Thoracic aorta (tissue), 2 donors: ENCODE measurements around the gene ST13. TPM values are rescaled to one million over a fixed set of nuclear protein-coding genes. Genes with fewer than 3 reads are reported as not detected.

Experiments
- ATAC-seq: fragments of 150-250 bp; one replicate; pipeline ENCODE4 v1.8.0; 2017; ENCODE audit warnings: low read depth; ENCODE audit not compliant: insufficient number of reproducible peaks, low FRiP score
- DNase-seq: peaks from one replicate; pipeline ENCODE4 v3.0.0-alpha.2; 2020; ENCODE audit warnings: low spot score
- H3K27ac ChIP-seq, 2 donors: fragments of 200-600 bp; sonication (generic); 1 replicate in 1 of 2; 2 replicates in 1 of 2; pipeline ENCODE4 v1.5.1; 2016; ENCODE audit warnings: mild to moderate bottlenecking in 2 of 2, moderate library complexity in 2 of 2
- H3K27me3 ChIP-seq: fragments of 200-600 bp; sonication (generic); replicated peaks from 2 replicates; pipeline ENCODE4 v1.6.0; 2016; ENCODE audit warnings: mild to moderate bottlenecking; ENCODE audit not compliant: insufficient read depth
- H3K36me3 ChIP-seq: fragments of 200-600 bp; sonication (generic); one replicate; pipeline ENCODE4 v1.5.1; 2016
- H3K4me1 ChIP-seq, 2 donors: fragments of 200-600 bp; sonication (generic); 1 replicate in 1 of 2; 2 replicates in 1 of 2; pipeline versions ENCODE4 v1.5.1 to v1.6.0; 2016; ENCODE audit warnings: low read depth in 2 of 2, mild to moderate bottlenecking in 1 of 2; ENCODE audit not compliant: control insufficient read depth in 1 of 2
- H3K4me3 ChIP-seq: fragments of 200-600 bp; sonication (generic); 2 replicates; pipeline ENCODE4 v1.5.1; 2016; ENCODE audit warnings: mild to moderate bottlenecking
- H3K9me3 ChIP-seq: fragments of 200-600 bp; sonication (generic); 2 replicates; pipeline ENCODE4 v1.5.1; 2016
- CTCF ChIP-seq: fragments of 200-600 bp; sonication (generic); IDR thresholded peaks from one replicate; pipeline ENCODE4 v1.5.1; 2019; ENCODE audit warnings: antibody characterized with exemption
- total RNA-seq, 2 donors: library from RNA; depleted of rRNA; stranded (reverse); fragments of >200 nt; gene quantifications; one replicate each; pipeline versions ENCODE4 v1.1.0 to v1.2.3, GENCODE V29; 2016

The ST13 gene
- total RNA-seq, 2 donors from 2014 or later, result 105 to 107 TPM

GRCh38 chr22:40823426-40823825 lies 33.0 kb downstream of the ST13 start:
- no peak overlapping the region for H3K4me3 ChIP-seq
- peaks cover 7 to 12% of the 10 kb centered on the region in 2 donors for H3K4me1 ChIP-seq
- ATAC-seq (no peak), DNase-seq (no peak)
- peaks cover 23% of the 10 kb centered on the region for H3K36me3 ChIP-seq
- TF ChIP-seq CTCF, result no peak
- H3K27ac ChIP-seq, result no peak overlapping the region
- H3K9me3 ChIP-seq, result no peaks in the 10 kb centered on the region
- H3K27me3 ChIP-seq, result no peaks in the 10 kb centered on the region

GRCh38 chr22:40819599-40820140 lies 36.8 kb downstream of the ST13 start:
- H3K4me1 ChIP-seq, result peaks cover 20 to 29% of the 10 kb centered on the region in 2 donors

GRCh38 chr22:40818747-40819598 lies 37.5 kb downstream of the ST13 start, which contains the start of gene SLC25A17:
Gene SLC25A17 (minus strand): TSS chr22:40819346. CDS start chr22:40819248, 98 bp downstream.
- DNase-seq, result peak; percentile 43
- ATAC-seq, result peak; percentile 77

More at GRCh38 chr22:40819599-40820140, 36.8 kb downstream of the ST13 start:
- no peak for DNase-seq
- TF ChIP-seq CTCF, result no peak
- H3K9me3 ChIP-seq, result no peaks in the 10 kb centered on the region
- peak overlapping the region; percentile 74 to 79 for H3K27ac ChIP-seq
- ATAC-seq, result no peak
- H3K4me3 ChIP-seq, result peak overlapping the region; percentile 99
- H3K36me3 ChIP-seq, result peaks cover 6% of the 10 kb centered on the region
- H3K27me3 ChIP-seq, result no peaks in the 10 kb centered on the region

GRCh38 chr22:40818192-40818746 lies 38.2 kb downstream of the ST13 start:
- Histone ChIP-seq H3K4me3 (peak overlapping the region; percentile 99), H3K9me3 (no peaks in the 10 kb centered on the region), H3K36me3 (no peaks in the 10 kb centered on the region), H3K4me1 (peaks cover 20 to 29% of the 10 kb centered on the region in 2 donors), H3K27me3 (no peaks in the 10 kb centered on the region), H3K27ac (no peak overlapping the region)
- DNase-seq (no peak), ATAC-seq (no peak)
- no peak for TF ChIP-seq CTCF

More at GRCh38 chr22:40818747-40819598, 37.5 kb downstream of the ST13 start, which contains the start of gene SLC25A17:
- no peaks in the 10 kb centered on the region for H3K36me3 ChIP-seq
- peak within 1 kb of the TSS; percentile 77 to 79 for H3K27ac ChIP-seq
- TF ChIP-seq CTCF, result peak; percentile 30
- H3K4me1 ChIP-seq, result peaks cover 20 to 29% of the 10 kb centered on the region in 2 donors
- H3K9me3 ChIP-seq, result no peaks in the 10 kb centered on the region
- no peaks in the 10 kb centered on the region for H3K27me3 ChIP-seq
- peak within 1 kb of the TSS; percentile 99 for H3K4me3 ChIP-seq

GRCh38 chr22:40817737-40818136 lies 38.7 kb downstream of the ST13 start:
- no peak overlapping the region for H3K27ac ChIP-seq
- peak overlapping the region; percentile 99 for H3K4me3 ChIP-seq
- DNase-seq (no peak), ATAC-seq (no peak)
- no peaks in the 10 kb centered on the region for H3K36me3 ChIP-seq
- no peaks in the 10 kb centered on the region for H3K9me3 ChIP-seq
- no peak for TF ChIP-seq CTCF
- H3K27me3 ChIP-seq, result no peaks in the 10 kb centered on the region
- H3K4me1 ChIP-seq, result peaks cover 20 to 29% of the 10 kb centered on the region in 2 donors
